ENCODE results near the gene THBS1. TPM values are rescaled to one million over a fixed set of nuclear protein-coding genes. Genes with fewer than 3 reads are reported as not detected.
A peak's percentile ranks its signal among the peaks of the same experiment; 100 is the strongest.

THBS1 gene
- 1 to 10 TPM; 5.4 to 6.0 TPM for total RNA-seq

GRCh38 chr15:39580485-39581241, at the start of gene THBS1:
Gene THBS1, plus strand, starts transcription at chr15:39581079. Its CDS starts 779 bp downstream, at chr15:39581858.
- peak within 1 kb of the TSS; percentile 66 for H3K4me3 Mint-ChIP-seq
- peaks cover 60% of the 10 kb centered on the region for H3K27me3 Mint-ChIP-seq
- peak within 1 kb of the TSS; percentile 2 for H3K27ac Mint-ChIP-seq
- ATAC-seq (ENCODE audit: low read depth) (peak; percentile 32), DNase-seq (peak; percentile 59)
- no peaks in the 10 kb centered on the region for H3K36me3 Mint-ChIP-seq
- H3K9me3 Mint-ChIP-seq = no peaks in the 10 kb centered on the region
- POLR2A ChIA-PET = interaction anchor here (1.0 kb wide), 1 partner anchor 43 kb away, joined by 3 read pairs; no protein-coding TSS in a partner anchor
- H3K4me1 Mint-ChIP-seq = peaks cover 19% of the 10 kb centered on the region

GRCh38 chr15:39534996-39535395, 45.9 kb upstream of the THBS1 start:
- no peaks in the 10 kb centered on the region for H3K4me1 Mint-ChIP-seq
- POLR2A ChIA-PET = no interaction called here

GRCh38 chr15:39535466-39535865, 45.4 kb upstream of the THBS1 start:
- ATAC-seq (ENCODE audit: low read depth) = no peak
- POLR2A ChIA-PET = no interaction called here
- Mint-ChIP-seq H3K9me3 (peaks cover 4% of the 10 kb centered on the region), H3K36me3 (no peaks in the 10 kb centered on the region), H3K27me3 (peaks cover 2% of the 10 kb centered on the region), H3K4me1 (no peaks in the 10 kb centered on the region), H3K4me3 (no peak overlapping the region), H3K27ac (no peak overlapping the region)
- DNase-seq = no peak

More at GRCh38 chr15:39534996-39535395, 45.9 kb upstream of the THBS1 start:
- no peak overlapping the region for H3K4me3 Mint-ChIP-seq
- no peak overlapping the region for H3K27ac Mint-ChIP-seq
- ATAC-seq (ENCODE audit: low read depth) (no peak), DNase-seq (no peak)
- peaks cover 4% of the 10 kb centered on the region for H3K9me3 Mint-ChIP-seq
- no peaks in the 10 kb centered on the region for H3K36me3 Mint-ChIP-seq
- no peaks in the 10 kb centered on the region for H3K27me3 Mint-ChIP-seq

GRCh38 chr15:39538936-39539335, 41.9 kb upstream of the THBS1 start:
- no peak overlapping the region for H3K4me3 Mint-ChIP-seq
- no peaks in the 10 kb centered on the region for H3K4me1 Mint-ChIP-seq
- H3K27me3 Mint-ChIP-seq = peaks cover 2% of the 10 kb centered on the region
- DNase-seq (no peak), ATAC-seq (ENCODE audit: low read depth) (no peak)
- POLR2A ChIA-PET = no interaction called here
- no peak overlapping the region for H3K27ac Mint-ChIP-seq
- H3K9me3 Mint-ChIP-seq = peaks cover 4% of the 10 kb centered on the region
- no peaks in the 10 kb centered on the region for H3K36me3 Mint-ChIP-seq

GRCh38 chr15:39539466-39539865, 41.4 kb upstream of the THBS1 start:
- ATAC-seq (ENCODE audit: low read depth) = no peak
- H3K4me3 Mint-ChIP-seq = no peak overlapping the region
- DNase-seq = no peak
- no peaks in the 10 kb centered on the region for H3K36me3 Mint-ChIP-seq
- no peak overlapping the region for H3K27ac Mint-ChIP-seq
- no peaks in the 10 kb centered on the region for H3K4me1 Mint-ChIP-seq
- POLR2A ChIA-PET = no interaction called here
- peaks cover 2% of the 10 kb centered on the region for H3K27me3 Mint-ChIP-seq
- H3K9me3 Mint-ChIP-seq = peaks cover 4% of the 10 kb centered on the region

- Mint-ChIP-seq H3K4me1 (no peaks in the 10 kb centered on the region), H3K9me3 (peaks cover 9% of the 10 kb centered on the region), H3K27me3 (peaks cover 2% of the 10 kb centered on the region), H3K4me3 (no peak overlapping the region), H3K36me3 (no peaks in the 10 kb centered on the region), H3K27ac (no peak overlapping the region)
- ATAC-seq (ENCODE audit: low read depth) (no peak), DNase-seq (no peak)
- POLR2A ChIA-PET = no interaction called here
These were observed 40.8 kb upstream of the THBS1 start for GRCh38 chr15:39539973-39540558.

GRCh38 chr15:39542385-39543065, 38.4 kb upstream of the THBS1 start:
- H3K27me3 Mint-ChIP-seq = peaks cover 11% of the 10 kb centered on the region
- no peak for ATAC-seq (ENCODE audit: low read depth)
- no peak overlapping the region for H3K27ac Mint-ChIP-seq
- H3K4me1 Mint-ChIP-seq = no peaks in the 10 kb centered on the region
- POLR2A ChIA-PET = no interaction called here
- H3K4me3 Mint-ChIP-seq = no peak overlapping the region
- H3K36me3 Mint-ChIP-seq = no peaks in the 10 kb centered on the region
- DNase-seq = no peak
- peaks cover 8% of the 10 kb centered on the region for H3K9me3 Mint-ChIP-seq

- peaks cover 6% of the 10 kb centered on the region for H3K9me3 Mint-ChIP-seq
- H3K36me3 Mint-ChIP-seq = no peaks in the 10 kb centered on the region
- no peak overlapping the region for H3K27ac Mint-ChIP-seq
- DNase-seq = no peak
- ATAC-seq (ENCODE audit: low read depth) = no peak
- H3K27me3 Mint-ChIP-seq = peaks cover 11% of the 10 kb centered on the region
- H3K4me1 Mint-ChIP-seq = no peaks in the 10 kb centered on the region
- H3K4me3 Mint-ChIP-seq = no peak overlapping the region
- POLR2A ChIA-PET = no interaction called here
These were observed 37.2 kb upstream of the THBS1 start for GRCh38 chr15:39543651-39544050.

GRCh38 chr15:39546842-39547241, 34.0 kb upstream of the THBS1 start:
- H3K9me3 Mint-ChIP-seq = peaks cover 6% of the 10 kb centered on the region
- ATAC-seq (ENCODE audit: low read depth) = no peak
- no peak overlapping the region for H3K4me3 Mint-ChIP-seq
- H3K27ac Mint-ChIP-seq = no peak overlapping the region
- H3K4me1 Mint-ChIP-seq = no peaks in the 10 kb centered on the region
- H3K27me3 Mint-ChIP-seq = peaks cover 17% of the 10 kb centered on the region
- POLR2A ChIA-PET = no interaction called here
- H3K36me3 Mint-ChIP-seq = no peaks in the 10 kb centered on the region
- no peak for DNase-seq

GRCh38 chr15:39548561-39548960, 32.3 kb upstream of the THBS1 start:
- Mint-ChIP-seq H3K36me3 (no peaks in the 10 kb centered on the region), H3K4me3 (no peak overlapping the region), H3K27me3 (peaks cover 19% of the 10 kb centered on the region), H3K4me1 (peaks cover 2% of the 10 kb centered on the region), H3K27ac (no peak overlapping the region), H3K9me3 (peaks cover 6% of the 10 kb centered on the region)
- DNase-seq = no peak
- no peak for ATAC-seq (ENCODE audit: low read depth)
- POLR2A ChIA-PET = no interaction called here

- POLR2A ChIA-PET = no interaction called here
- H3K36me3 Mint-ChIP-seq = no peaks in the 10 kb centered on the region
- DNase-seq (no peak), ATAC-seq (ENCODE audit: low read depth) (no peak)
- peaks cover 4% of the 10 kb centered on the region for H3K4me1 Mint-ChIP-seq
- H3K27me3 Mint-ChIP-seq = peaks cover 23% of the 10 kb centered on the region
- no peak overlapping the region for H3K4me3 Mint-ChIP-seq
- no peak overlapping the region for H3K27ac Mint-ChIP-seq
- peaks cover 2% of the 10 kb centered on the region for H3K9me3 Mint-ChIP-seq
These were observed 31.0 kb upstream of the THBS1 start for GRCh38 chr15:39549912-39550311.

GRCh38 chr15:39551476-39551875, 29.4 kb upstream of the THBS1 start:
- ATAC-seq (ENCODE audit: low read depth) = no peak
- H3K27me3 Mint-ChIP-seq = peaks cover 17% of the 10 kb centered on the region
- H3K27ac Mint-ChIP-seq = no peak overlapping the region
- no peaks in the 10 kb centered on the region for H3K36me3 Mint-ChIP-seq
- no peak for DNase-seq
- POLR2A ChIA-PET = no interaction called here
- no peak overlapping the region for H3K4me3 Mint-ChIP-seq
- peaks cover 4% of the 10 kb centered on the region for H3K4me1 Mint-ChIP-seq
- no peaks in the 10 kb centered on the region for H3K9me3 Mint-ChIP-seq

- H3K9me3 Mint-ChIP-seq = no peaks in the 10 kb centered on the region
These were observed 28.3 kb upstream of the THBS1 start for GRCh38 chr15:39552556-39552955.

More at GRCh38 chr15:39552556-39552955, 28.3 kb upstream of the THBS1 start:
- no peaks in the 10 kb centered on the region for H3K36me3 Mint-ChIP-seq
- DNase-seq (no peak), ATAC-seq (ENCODE audit: low read depth) (no peak)
- no peak overlapping the region for H3K4me3 Mint-ChIP-seq
- POLR2A ChIA-PET = no interaction called here
- H3K4me1 Mint-ChIP-seq = peaks cover 4% of the 10 kb centered on the region
- H3K27ac Mint-ChIP-seq = no peak overlapping the region
- H3K27me3 Mint-ChIP-seq = peaks cover 15% of the 10 kb centered on the region
